DND-41 (cell line): ENCODE measurements around the gene ATP9B.

ENCODE experiments used
- EZH2 ChIP-seq: IDR thresholded peaks from 3 replicates; pipeline ENCODE4 v1.6.1; 2012; ENCODE audit warnings: borderline replicate concordance, low read depth, mild to moderate bottlenecking, moderate library complexity, low read length, inconsistent platforms; ENCODE audit not compliant: severe bottlenecking
- TF ChIP-seq, protein P1 (sequence below): IDR thresholded peaks from 2 replicates; pipeline ENCODE4 v1.5.1; 2012; ENCODE audit warnings: borderline replicate concordance, low read length, moderate library complexity, mild to moderate bottlenecking; ENCODE audit not compliant: poor library complexity, severe bottlenecking; ENCODE audit errors: extremely low read depth

- TF ChIP-seq, protein P1, sequence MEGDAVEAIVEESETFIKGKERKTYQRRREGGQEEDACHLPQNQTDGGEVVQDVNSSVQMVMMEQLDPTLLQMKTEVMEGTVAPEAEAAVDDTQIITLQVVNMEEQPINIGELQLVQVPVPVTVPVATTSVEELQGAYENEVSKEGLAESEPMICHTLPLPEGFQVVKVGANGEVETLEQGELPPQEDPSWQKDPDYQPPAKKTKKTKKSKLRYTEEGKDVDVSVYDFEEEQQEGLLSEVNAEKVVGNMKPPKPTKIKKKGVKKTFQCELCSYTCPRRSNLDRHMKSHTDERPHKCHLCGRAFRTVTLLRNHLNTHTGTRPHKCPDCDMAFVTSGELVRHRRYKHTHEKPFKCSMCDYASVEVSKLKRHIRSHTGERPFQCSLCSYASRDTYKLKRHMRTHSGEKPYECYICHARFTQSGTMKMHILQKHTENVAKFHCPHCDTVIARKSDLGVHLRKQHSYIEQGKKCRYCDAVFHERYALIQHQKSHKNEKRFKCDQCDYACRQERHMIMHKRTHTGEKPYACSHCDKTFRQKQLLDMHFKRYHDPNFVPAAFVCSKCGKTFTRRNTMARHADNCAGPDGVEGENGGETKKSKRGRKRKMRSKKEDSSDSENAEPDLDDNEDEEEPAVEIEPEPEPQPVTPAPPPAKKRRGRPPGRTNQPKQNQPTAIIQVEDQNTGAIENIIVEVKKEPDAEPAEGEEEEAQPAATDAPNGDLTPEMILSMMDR = no peak
- no peak for TF ChIP-seq EZH2
These were observed 190.0 kb downstream of the ATP9B start for GRCh38 chr18:79259218-79259617.
